Activated naive CD8-positive, alpha-beta T cell (primary cell): Measurements from ENCODE around the gene ATXN10.

ENCODE experiments used
- H3K27ac Mint-ChIP-seq: one replicate; pipeline ENCODE4 v1.8.0; 2021; ENCODE audit warnings: mixed read lengths
- H3K27me3 Mint-ChIP-seq: one replicate; pipeline ENCODE4 v1.8.0; 2021; ENCODE audit warnings: mixed read lengths
- H3K36me3 Mint-ChIP-seq: one replicate; pipeline ENCODE4 v1.8.0; 2021; ENCODE audit warnings: mixed read lengths
- H3K4me1 Mint-ChIP-seq: one replicate; pipeline ENCODE4 v1.8.0; 2021; ENCODE audit warnings: low read depth, mixed read lengths
- H3K4me3 Mint-ChIP-seq: one replicate; pipeline ENCODE4 v1.8.0; 2021; ENCODE audit warnings: mild to moderate bottlenecking, mixed read lengths
- H3K9me3 Mint-ChIP-seq: one replicate; pipeline ENCODE4 v1.8.0; 2021; ENCODE audit warnings: low read depth, mixed read lengths

Gene ATXN10

DNA sequence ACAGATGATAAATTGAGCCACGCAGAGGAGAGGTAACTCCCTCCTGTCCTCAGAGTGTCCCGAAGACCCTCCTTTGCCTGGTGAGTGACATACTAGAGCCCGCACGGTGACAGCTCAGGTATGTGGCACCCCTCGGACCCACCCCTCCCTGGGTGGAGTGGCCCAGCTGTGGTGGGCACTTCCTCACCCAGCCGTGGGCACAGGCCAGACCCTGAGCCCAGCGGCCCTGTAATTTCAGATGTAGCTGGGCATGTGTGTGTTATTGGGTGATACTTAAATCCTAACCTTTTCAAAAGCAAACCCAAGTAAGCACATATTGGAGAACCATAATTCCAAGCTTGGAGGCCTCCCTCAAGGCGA, 212.2 kb downstream of the ATXN10 start:
- H3K4me1 Mint-ChIP-seq, result no peaks in the 10 kb centered on the region
- no peaks in the 10 kb centered on the region for H3K9me3 Mint-ChIP-seq
- H3K27me3 Mint-ChIP-seq, result peaks cover 15% of the 10 kb centered on the region
- no peak overlapping the region for H3K4me3 Mint-ChIP-seq
- no peaks in the 10 kb centered on the region for H3K36me3 Mint-ChIP-seq
- H3K27ac Mint-ChIP-seq, result no peak overlapping the region

DNA sequence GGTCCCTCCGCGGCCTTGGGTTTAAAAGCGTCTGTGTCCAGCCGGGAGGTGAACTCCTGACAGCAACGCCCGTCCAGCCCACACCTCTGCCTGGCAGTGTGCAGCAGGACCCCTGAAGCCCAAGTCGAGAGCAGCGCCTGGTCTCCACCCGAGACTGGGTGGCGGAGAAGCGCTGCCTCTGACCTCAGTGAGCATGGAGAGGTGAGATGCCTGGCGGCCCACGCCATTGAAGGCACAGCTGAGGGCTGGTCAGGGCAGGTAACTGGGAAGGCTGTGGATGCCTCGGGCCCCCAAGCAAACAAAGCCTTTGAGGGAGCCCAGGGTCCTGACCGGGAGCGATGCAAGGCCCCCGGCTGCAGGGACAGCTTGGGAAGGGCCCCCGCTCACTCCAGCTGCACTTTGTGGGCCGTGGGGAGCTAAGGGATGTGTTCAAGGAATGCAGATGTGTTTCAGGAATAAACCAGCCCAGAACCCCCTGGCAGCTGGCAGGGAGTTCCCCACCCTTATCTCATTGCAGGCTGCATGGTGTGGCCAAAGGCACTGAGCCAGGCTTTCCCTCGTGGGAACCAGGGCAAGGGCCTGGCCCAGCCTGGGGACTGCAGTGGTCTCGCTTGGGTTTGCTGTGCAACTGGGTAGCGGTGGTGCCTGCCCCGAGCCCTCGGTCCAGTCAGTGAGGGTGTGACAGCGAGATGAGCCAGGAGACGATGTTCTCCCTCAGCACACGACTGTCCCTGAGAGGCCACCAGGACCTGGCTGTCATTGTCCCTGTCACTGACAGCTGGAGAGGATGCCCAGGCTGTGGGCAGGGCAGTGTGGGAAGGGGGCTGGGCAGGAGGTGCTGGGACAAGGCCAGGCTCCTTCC, 212.8 kb downstream of the ATXN10 start:
- H3K27ac Mint-ChIP-seq, result no peak overlapping the region
- no peaks in the 10 kb centered on the region for H3K4me1 Mint-ChIP-seq
- no peaks in the 10 kb centered on the region for H3K36me3 Mint-ChIP-seq
- no peaks in the 10 kb centered on the region for H3K9me3 Mint-ChIP-seq
- H3K27me3 Mint-ChIP-seq, result peaks cover 15% of the 10 kb centered on the region
- H3K4me3 Mint-ChIP-seq, result no peak overlapping the region

DNA sequence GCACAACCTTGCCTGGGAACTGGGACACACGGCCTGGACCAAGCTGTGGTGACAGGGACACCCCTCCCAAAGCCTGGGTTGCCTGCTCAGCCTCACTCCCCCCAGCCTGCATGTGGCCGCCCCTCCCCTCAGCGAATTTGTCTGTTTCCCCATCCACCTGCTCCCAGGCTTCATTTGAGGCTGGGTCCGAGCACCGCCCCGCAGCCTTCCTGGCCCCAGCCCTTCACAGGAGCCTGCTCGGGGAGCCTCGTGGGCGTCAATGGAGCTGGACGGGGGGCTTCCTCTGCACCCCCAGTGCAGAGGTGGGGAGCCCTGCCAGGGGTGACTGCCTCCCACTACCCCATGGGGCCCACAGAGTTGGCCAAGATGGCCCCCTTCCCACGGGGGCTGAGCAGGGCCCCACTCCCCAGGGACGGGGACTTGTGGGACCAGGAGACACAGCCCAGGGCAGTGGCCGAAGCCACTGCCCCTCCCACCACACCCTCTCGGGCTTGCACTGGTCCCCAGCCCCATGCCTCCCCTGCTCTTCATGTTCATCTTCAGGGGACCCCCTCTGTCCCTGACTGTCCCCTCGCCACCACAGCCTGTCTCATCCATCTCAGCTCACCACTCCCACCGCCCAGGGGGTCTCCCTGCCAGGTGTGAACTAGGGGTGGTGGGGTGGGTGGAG, 213.7 kb downstream of the ATXN10 start:
- Mint-ChIP-seq H3K27ac (no peak overlapping the region), H3K27me3 (peaks cover 13% of the 10 kb centered on the region), H3K4me1 (no peaks in the 10 kb centered on the region), H3K4me3 (no peak overlapping the region), H3K36me3 (no peaks in the 10 kb centered on the region), H3K9me3 (no peaks in the 10 kb centered on the region)

DNA sequence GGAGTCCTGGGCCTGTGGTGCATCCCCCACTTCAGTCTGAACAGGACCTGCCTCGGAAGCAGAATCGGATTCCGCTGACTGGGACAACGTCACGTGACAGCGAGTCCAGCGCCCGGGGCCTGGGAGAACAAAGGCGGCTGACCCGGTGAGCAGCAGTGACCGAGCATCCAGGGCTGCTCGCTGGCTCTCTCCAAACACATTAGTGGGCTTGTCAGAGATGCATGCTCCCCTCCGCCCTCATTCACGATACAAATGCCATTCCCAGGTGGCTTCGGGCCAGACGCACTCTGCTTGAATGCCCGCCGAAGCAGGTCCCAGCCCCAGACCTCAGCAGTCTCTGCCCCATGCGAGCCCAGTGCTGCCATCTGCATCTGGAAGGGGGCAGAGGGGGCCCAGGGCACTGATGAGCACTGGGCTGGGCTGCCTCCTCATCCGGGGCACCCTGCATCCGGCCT, 214.3 kb downstream of the ATXN10 start:
- H3K4me1 Mint-ChIP-seq, result no peaks in the 10 kb centered on the region
- no peak overlapping the region for H3K4me3 Mint-ChIP-seq
- H3K27ac Mint-ChIP-seq, result no peak overlapping the region
- no peaks in the 10 kb centered on the region for H3K9me3 Mint-ChIP-seq
- peaks cover 10% of the 10 kb centered on the region for H3K27me3 Mint-ChIP-seq
- H3K36me3 Mint-ChIP-seq, result no peaks in the 10 kb centered on the region

DNA sequence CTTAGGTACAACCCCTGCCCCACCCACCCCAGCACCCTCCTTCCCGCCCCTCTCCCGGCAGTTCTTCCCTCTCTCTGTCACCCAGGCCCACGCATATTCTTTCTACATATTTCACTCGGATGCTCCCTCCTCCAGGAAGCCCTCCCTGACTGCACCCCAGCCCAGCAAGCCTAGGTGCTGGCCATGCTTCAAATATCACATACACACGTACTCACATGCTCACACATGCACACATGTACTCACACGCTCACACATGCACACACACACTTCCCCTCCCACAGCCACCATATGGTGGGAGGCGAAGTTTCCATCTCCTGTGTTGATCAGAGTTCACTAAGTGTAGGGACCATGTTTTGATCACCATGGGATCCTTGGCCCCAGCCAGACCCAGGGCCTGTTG, 214.9 kb downstream of the ATXN10 start:
- Mint-ChIP-seq H3K4me3 (no peak overlapping the region), H3K9me3 (no peaks in the 10 kb centered on the region), H3K27me3 (peaks cover 10% of the 10 kb centered on the region), H3K36me3 (no peaks in the 10 kb centered on the region), H3K4me1 (no peaks in the 10 kb centered on the region), H3K27ac (no peak overlapping the region)

DNA sequence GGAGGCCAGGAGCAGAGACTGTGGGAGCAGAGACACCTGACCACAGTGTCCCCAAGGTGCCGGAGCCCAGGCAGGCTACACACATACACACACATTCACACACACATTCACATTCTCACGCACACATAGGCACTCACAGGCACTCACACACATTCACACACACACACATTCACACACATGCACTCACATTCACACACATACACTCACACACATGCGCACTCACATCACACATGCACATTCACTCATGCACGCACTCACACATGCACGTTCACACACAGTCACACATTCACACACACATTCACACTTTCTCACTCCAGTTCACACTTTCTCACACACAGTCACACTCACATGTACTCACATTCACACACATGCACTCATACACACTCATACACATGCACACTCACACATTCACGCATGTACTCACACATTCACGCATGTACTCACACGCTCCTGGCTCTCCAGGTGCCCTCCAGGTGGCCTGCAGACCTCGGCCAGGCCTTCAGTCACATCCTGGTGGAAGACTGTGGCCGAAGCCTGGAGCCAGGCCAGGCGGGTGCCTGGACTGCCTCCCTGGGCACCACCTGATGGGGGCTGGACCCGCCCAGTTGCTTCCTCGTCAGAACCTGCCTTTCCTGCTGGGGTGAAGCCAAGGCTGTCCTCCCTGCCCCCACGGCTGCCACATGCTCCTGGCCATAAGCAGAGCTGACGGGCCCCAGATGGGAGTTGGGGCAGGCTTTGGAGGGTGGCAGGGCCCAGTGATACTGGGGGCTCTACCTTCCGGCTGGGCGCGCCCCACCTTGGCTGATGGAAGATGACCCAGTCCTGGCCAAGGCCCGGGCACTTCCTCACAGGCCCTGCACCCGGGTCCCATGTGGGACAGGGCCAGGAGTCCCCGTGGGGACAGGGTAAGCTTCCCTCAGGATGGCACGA, 215.8 kb downstream of the ATXN10 start:
- Mint-ChIP-seq H3K4me3 (no peak overlapping the region), H3K27ac (no peak overlapping the region), H3K9me3 (no peaks in the 10 kb centered on the region), H3K27me3 (peaks cover 10% of the 10 kb centered on the region), H3K36me3 (no peaks in the 10 kb centered on the region), H3K4me1 (no peaks in the 10 kb centered on the region)

DNA sequence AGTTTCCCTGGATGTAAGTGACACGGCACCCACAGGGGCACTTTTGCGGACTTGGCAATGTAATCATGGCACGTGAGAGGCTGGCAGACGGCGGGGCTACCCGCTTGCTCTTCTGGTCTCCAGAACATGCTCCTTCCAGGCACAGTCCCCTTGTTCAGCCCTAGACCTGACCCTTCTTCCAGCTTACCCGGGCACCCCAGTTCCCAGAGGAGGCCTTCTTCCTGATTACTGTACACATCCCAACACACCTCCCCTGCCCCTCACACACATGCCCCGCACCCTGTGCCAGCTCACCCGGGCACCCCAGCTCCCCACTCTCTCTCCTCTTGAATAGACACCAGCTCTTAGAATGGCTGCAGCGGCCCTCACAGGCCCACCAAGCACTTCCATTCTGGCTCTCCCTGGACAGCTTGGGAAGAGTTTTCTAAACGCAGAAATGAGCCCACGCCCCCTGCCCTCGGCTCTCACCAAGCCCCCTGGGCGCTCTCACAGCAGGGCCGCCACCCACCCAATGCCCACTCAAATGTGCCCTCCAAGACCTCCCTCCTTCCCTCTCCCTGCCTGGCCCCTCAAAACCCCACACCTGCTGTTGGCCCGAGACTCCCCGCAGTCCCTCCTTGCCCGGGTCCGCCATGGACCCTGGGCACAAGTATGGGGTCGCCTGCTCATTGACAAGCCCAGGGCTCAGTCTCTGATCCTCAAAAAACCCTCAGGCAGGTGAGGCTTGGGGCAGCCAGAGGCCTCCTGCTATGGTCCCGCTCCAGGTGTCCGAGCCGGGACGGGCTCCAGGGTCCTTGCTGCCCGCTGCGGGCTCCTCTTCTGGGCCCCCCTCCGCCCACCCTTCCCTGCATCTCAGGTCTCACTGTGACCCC, 216.8 kb downstream of the ATXN10 start:
- Mint-ChIP-seq H3K9me3 (no peaks in the 10 kb centered on the region), H3K36me3 (no peaks in the 10 kb centered on the region), H3K4me1 (no peaks in the 10 kb centered on the region), H3K4me3 (no peak overlapping the region), H3K27me3 (peaks cover 11% of the 10 kb centered on the region), H3K27ac (no peak overlapping the region)

DNA sequence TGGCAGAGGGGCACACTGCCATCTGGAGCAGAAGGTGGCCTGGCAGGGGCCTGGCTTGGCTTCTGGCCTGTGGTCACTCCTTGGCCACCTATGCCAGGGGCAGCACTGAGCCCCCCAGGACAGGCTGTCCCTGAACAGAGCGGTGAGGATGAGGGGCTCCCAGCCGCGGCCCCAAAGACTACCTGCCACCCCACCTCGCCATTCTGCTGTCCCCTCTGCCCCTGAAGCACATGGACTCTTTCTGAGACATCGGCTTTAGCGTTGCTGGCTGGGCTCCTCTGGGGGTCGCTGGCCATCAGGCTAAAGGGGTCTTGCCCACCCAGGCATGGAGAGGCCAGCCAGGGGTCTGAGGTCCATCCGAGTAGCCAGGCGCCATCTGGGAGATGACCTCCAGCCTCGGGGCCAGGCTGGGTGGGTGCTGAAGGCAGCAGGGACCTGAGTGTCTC, 217.5 kb downstream of the ATXN10 start:
- no peaks in the 10 kb centered on the region for H3K36me3 Mint-ChIP-seq
- peaks cover 11% of the 10 kb centered on the region for H3K27me3 Mint-ChIP-seq
- no peak overlapping the region for H3K4me3 Mint-ChIP-seq
- H3K4me1 Mint-ChIP-seq, result no peaks in the 10 kb centered on the region
- H3K9me3 Mint-ChIP-seq, result no peaks in the 10 kb centered on the region
- no peak overlapping the region for H3K27ac Mint-ChIP-seq

DNA sequence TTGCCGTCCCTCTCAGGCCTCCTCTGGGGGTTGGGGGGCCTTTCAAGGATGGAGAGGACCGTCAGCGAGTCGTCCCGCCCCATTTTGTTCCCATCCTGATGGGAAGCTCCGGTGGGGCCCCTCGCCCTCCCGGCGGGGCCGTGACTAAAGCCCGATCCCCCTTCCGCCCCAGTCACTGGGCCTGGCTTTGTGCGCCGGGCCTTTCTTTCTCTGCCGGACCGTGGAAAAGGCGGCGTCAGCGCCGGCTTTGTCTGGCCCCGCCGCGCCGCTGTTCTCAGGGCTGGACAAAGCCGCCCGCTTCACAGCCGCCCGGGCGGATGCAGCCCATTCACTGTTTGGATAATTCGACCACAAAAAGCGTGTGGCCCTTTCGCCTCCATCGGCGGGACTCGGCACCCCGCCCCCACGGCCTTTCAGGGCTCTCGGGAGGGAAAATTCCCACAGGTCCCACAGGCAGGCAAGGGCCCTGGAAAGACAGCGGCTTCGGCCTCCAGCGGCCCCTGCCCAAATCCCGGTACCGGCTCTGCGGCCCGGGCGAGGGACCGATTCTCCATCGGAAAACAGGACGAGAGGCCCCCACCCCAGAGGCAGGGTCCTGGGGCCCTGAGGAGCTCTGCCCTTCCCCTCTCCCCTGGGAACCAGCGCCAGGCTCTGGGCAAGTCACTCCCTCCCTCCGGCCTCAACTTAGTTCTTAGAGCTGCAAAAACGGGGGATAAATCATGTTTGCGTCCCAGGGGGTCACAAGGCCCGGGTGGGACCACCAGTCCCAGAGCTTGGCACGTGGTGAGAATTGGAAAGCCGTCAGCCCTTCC, 218.1 kb downstream of the ATXN10 start:
- Mint-ChIP-seq H3K4me1 (no peaks in the 10 kb centered on the region), H3K36me3 (no peaks in the 10 kb centered on the region), H3K4me3 (no peak overlapping the region), H3K9me3 (no peaks in the 10 kb centered on the region), H3K27me3 (peaks cover 11% of the 10 kb centered on the region), H3K27ac (no peak overlapping the region)

DNA sequence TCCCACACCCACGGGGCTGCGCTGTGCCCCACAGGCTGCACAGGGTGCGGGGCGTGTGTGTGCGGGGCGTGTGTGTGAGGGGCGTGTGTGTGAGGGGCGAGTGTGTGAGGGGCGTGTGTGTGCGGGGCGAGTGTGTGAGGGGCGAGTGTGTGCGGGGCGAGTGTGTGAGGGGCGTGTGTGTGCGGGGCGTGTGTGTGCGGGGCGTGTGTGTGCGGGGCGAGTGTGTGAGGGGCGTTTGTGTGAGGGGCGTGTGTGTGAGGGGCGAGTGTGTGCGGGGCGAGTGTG, 218.7 kb downstream of the ATXN10 start:
- Mint-ChIP-seq H3K4me1 (no peaks in the 10 kb centered on the region), H3K27ac (no peak overlapping the region), H3K27me3 (peaks cover 11% of the 10 kb centered on the region), H3K9me3 (no peaks in the 10 kb centered on the region), H3K36me3 (no peaks in the 10 kb centered on the region), H3K4me3 (no peak overlapping the region)

DNA sequence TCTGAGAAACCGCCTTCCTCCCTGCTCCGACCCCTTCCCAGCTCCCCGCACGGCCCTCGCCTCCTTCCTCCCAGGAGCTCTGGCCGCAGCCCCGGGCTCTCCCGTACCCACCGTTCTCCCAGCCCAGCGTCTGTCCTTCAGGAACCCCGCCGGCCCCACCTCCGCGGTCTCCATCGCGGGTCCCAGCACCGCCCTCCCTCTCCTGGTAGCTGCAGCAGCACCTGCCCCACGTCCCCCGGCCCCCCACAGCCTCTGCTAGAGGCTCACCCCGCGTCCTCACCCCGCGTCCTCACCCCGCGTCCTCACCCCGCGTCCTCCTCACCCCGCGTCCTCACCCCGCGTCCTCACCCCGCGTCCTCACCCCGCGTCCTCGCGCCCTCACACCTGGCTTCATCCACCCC, 219.4 kb downstream of the ATXN10 start:
- Mint-ChIP-seq H3K36me3 (no peaks in the 10 kb centered on the region), H3K4me3 (no peak overlapping the region), H3K9me3 (no peaks in the 10 kb centered on the region), H3K27ac (no peak overlapping the region), H3K27me3 (peaks cover 11% of the 10 kb centered on the region), H3K4me1 (no peaks in the 10 kb centered on the region)

DNA sequence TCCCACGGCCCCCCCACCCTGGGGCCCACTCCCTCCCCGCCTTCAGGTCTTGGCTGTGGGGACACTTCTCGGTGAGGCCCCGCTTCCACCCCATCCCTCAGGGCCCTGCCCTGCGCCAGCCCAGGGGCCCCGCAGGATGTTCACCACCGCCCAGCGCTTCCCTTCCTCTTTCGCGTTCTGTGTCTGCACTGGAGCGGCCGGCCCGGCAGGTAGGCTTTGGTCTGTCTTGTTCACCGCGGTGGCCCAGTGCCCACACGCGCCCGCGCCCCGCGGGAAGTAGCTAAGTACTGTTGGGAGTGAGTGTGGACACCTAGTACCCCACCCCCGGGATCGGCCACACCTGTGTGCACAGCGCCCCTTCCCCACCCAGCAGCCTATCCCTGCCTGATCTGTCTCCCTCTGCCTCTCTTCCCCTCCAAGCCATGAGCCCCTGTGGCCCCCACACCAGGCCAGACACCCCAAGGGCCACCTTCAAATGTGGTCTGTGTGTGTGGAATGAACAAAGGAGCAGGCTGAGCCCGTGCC, 219.9 kb downstream of the ATXN10 start:
- H3K27ac Mint-ChIP-seq, result no peak overlapping the region
- peaks cover 10% of the 10 kb centered on the region for H3K27me3 Mint-ChIP-seq
- H3K4me1 Mint-ChIP-seq, result no peaks in the 10 kb centered on the region
- no peaks in the 10 kb centered on the region for H3K36me3 Mint-ChIP-seq
- no peaks in the 10 kb centered on the region for H3K9me3 Mint-ChIP-seq
- no peak overlapping the region for H3K4me3 Mint-ChIP-seq

DNA sequence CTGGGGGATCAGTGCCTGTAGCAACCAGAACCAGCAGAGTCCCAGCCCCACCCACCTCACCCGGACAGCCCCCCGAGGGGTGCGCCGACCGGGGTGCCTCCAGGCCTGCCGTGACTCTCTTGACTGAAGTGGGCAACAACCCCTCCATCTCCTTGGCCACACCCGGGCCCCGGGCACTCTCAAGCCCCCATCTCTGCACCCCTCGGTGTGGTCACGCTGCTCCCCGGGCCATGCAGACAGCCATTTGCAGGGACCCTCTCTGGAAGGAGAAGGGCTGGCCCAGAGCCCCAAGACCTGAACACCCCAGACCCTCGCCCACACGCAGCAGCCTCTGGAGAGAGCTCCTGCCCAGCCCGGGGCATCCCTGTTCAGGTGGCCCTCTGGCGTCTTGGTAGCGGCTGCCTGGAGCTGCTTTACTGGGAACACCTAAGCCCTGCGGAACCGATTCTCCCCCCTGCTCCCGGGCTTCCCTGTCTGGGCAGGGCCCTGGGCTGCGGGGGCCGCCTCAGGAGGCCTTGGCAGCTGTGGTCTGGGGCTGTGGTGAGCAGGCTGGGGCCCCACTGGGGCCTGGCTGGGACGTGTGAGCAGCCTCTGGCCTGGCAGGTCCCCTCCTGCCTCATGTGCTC, 220.5 kb downstream of the ATXN10 start:
- Mint-ChIP-seq H3K9me3 (no peaks in the 10 kb centered on the region), H3K27me3 (peaks cover 7% of the 10 kb centered on the region), H3K36me3 (no peaks in the 10 kb centered on the region), H3K27ac (no peak overlapping the region), H3K4me1 (no peaks in the 10 kb centered on the region), H3K4me3 (no peak overlapping the region)
